Gastroesophageal sphincter (tissue), 4 donors: ENCODE results near the gene GABRA6. TPM values are rescaled to one million over a fixed set of nuclear protein-coding genes. Genes with fewer than 3 reads are reported as not detected.
"Not testable (repeated sequence)": the region's sequence is repeated elsewhere in the genome, so short reads cannot be mapped to it uniquely, and the experiment has no call there.

Experiments used
- ATAC-seq: fragments of 150-250 bp; one replicate; pipeline ENCODE4 v1.9.1; 2016; ENCODE audit warnings: mild to moderate bottlenecking, moderate library complexity
- H3K27ac ChIP-seq, 4 donors: fragments of 200-600 bp; sonication (generic) in 3 of 4; 1 replicate in 3 of 4; 2 replicates in 1 of 4; pipeline ENCODE4 v1.5.1; 2016 to 2019
- H3K27me3 ChIP-seq: fragments of 200-600 bp; sonication (generic); one replicate; pipeline ENCODE4 v1.5.1; 2019
- H3K36me3 ChIP-seq, 2 donors: fragments of 200-600 bp; sonication (generic); one replicate each; pipeline ENCODE4 v1.5.1; 2019; ENCODE audit warnings: control low read depth in 1 of 2
- H3K4me1 ChIP-seq, 3 donors: fragments of 200-600 bp; sonication (generic); 1 replicate in 2 of 3; 2 replicates in 1 of 3; pipeline ENCODE4 v1.5.1; 2016 to 2019; ENCODE audit warnings: control low read depth in 2 of 3
- H3K4me3 ChIP-seq, 2 donors: fragments of 200-600 bp; sonication (generic); one replicate each; pipeline ENCODE4 v1.5.1; 2019; ENCODE audit warnings: mild to moderate bottlenecking in 1 of 2, moderate library complexity in 1 of 2
- H3K9me3 ChIP-seq, 3 donors: fragments of 200-600 bp; sonication (generic); one replicate each; pipeline ENCODE4 v1.5.1; 2017 to 2019; ENCODE audit warnings: control low read depth in 2 of 3
- CTCF ChIP-seq, 4 experiments: fragments of 200-600 bp in 2 of 4; fragments of 450-650 bp in 2 of 4; sonication (generic) in 1 of 4; IDR thresholded peaks; one replicate each; pipeline ENCODE4 v1.5.1; 2017 to 2019; ENCODE audit warnings: antibody characterized with exemption in 4 of 4, mild to moderate bottlenecking in 2 of 4, moderate library complexity in 2 of 4
- EP300 ChIP-seq: sonication (generic); formaldehyde crosslinking; IDR thresholded peaks from one replicate; pipeline ENCODE4 v1.6.1; 2017; ENCODE audit warnings: antibody characterized with exemption, mild to moderate bottlenecking
- POLR2A ChIP-seq, 2 donors: fragments of 450-650 bp; IDR thresholded peaks; one replicate each; pipeline ENCODE4 v1.6.1; 2017; ENCODE audit warnings: antibody characterized with exemption in 2 of 2, mild to moderate bottlenecking in 2 of 2, moderate library complexity in 1 of 2
- POLR2AphosphoS5 ChIP-seq: sonication (generic); formaldehyde crosslinking; IDR thresholded peaks from one replicate; pipeline ENCODE4 v1.6.1; 2017; ENCODE audit warnings: antibody characterized with exemption
- WGBS, 2 donors: methylation state at CpG; one replicate each; pipeline ENCODE4 v1.1.5; 2018; ENCODE audit warnings: low coverage in 1 of 2; 5-methylcytosine and 5-hydroxymethylcytosine counted together
- total RNA-seq, 4 donors: library from RNA; depleted of rRNA; stranded (reverse); fragments of >200 nt; gene quantifications; one replicate each; pipeline ENCODE4 v1.1.0, GENCODE V29; 2016

Gene GABRA6
- total RNA-seq = under 1 TPM in 1 of 4 donors, not detected in 3; 0.23 TPM

- H3K4me3 ChIP-seq = no peak within 1 kb of the TSS
- no peak for ATAC-seq
- no peaks in the 10 kb centered on the region for H3K9me3 ChIP-seq
- H3K4me1 ChIP-seq = no peaks in the 10 kb centered on the region
- no peaks in the 10 kb centered on the region for H3K36me3 ChIP-seq
- TF ChIP-seq CTCF (IDR thresholded peaks at IDR 0.05) (no peak), EP300 (no peak), POLR2AphosphoS5 (no peak), POLR2A (IDR thresholded peaks at IDR 0.05) (no peak)
- no peak within 1 kb of the TSS for H3K27ac ChIP-seq
- no peaks in the 10 kb centered on the region for H3K27me3 ChIP-seq
- WGBS, 2 donors = 62 to 90% methylated on average over 4 of the region's 4 CpGs
Observed at GRCh38 chr5:161685461-161685860, at the start of gene GABRA6. TSS of gene GABRA6 (plus strand) at chr5:161685721. CDS start at chr5:161685990, 269 bp downstream.

DNA sequence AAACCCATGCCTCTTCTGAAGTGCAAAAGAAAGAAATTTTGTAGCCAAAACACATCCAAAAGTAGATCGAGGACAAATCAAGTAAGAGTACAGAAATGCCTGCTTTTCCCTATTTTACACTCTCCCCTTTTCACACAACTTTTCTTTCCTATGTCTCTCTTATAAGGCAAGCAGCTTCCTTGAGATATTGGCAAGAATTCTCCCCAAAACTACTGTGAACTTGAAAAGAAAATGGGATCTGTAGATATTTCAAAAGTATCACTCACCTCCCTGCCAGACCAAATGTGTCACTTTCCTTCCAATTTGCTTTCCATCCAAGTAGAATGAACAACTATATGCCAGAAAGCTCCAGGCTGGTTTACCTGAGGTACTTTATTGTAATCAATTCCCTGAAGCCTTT, 47.9 kb upstream of the GABRA6 start:
- no peaks in the 10 kb centered on the region for H3K36me3 ChIP-seq
- ATAC-seq = no peak
- H3K27ac ChIP-seq = no peak overlapping the region
- H3K27me3 ChIP-seq = no peaks in the 10 kb centered on the region
- H3K4me1 ChIP-seq = no peaks in the 10 kb centered on the region
- H3K9me3 ChIP-seq = no peaks in the 10 kb centered on the region
- no peak for TF ChIP-seq CTCF (IDR thresholded peaks at IDR 0.05)
- no peak for TF ChIP-seq EP300
- no peak for TF ChIP-seq POLR2A (IDR thresholded peaks at IDR 0.05)
- TF ChIP-seq POLR2AphosphoS5 = no peak
- WGBS, 2 donors = 92 to 100% methylated on average over 1 of the region's 1 CpG
- no peak overlapping the region for H3K4me3 ChIP-seq

GRCh38 chr5:161641444-161641843, 44.1 kb upstream of the GABRA6 start:
- Histone ChIP-seq H3K4me3 (no peak overlapping the region), H3K27ac (no peak overlapping the region), H3K4me1 (no peaks in the 10 kb centered on the region), H3K36me3 (no peaks in the 10 kb centered on the region), H3K27me3 (no peaks in the 10 kb centered on the region), H3K9me3 (no peaks in the 10 kb centered on the region)
- WGBS, 2 donors = 56 to 87% methylated on average over 4 of the region's 4 CpGs
- TF ChIP-seq EP300 = no peak
- no peak for TF ChIP-seq POLR2A (IDR thresholded peaks at IDR 0.05)
- TF ChIP-seq POLR2AphosphoS5 = no peak
- TF ChIP-seq CTCF (IDR thresholded peaks at IDR 0.05) = no peak
- no peak for ATAC-seq

DNA sequence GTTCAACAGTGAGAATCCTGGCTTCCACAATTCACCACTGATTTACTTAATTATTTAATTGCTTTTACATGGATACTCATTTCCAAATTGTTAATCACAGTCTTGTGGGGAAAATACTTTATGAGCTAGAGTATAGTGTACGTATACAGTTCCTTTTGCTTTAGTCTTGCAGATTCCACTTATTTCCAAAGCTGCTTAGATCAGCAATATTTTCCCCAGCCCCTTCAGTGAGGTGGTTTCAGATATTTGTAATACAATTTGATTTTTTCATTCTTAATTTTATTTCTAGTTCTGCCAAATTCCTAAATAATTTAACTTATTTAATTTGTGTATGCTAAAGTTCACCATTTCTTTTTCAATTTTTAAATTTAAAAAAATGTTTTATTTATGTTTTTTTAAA, 40.3 kb upstream of the GABRA6 start:
- no peaks in the 10 kb centered on the region for H3K36me3 ChIP-seq
- WGBS, 2 donors = 82 to 96% methylated on average over 1 of the region's 1 CpG
- no peaks in the 10 kb centered on the region for H3K9me3 ChIP-seq
- no peak overlapping the region for H3K4me3 ChIP-seq
- H3K27ac ChIP-seq = no peak overlapping the region
- no peak for TF ChIP-seq EP300
- no peak for TF ChIP-seq CTCF (IDR thresholded peaks at IDR 0.05)
- no peak for TF ChIP-seq POLR2AphosphoS5
- no peak for TF ChIP-seq POLR2A (IDR thresholded peaks at IDR 0.05)
- no peak for ATAC-seq
- no peaks in the 10 kb centered on the region for H3K27me3 ChIP-seq
- H3K4me1 ChIP-seq = no peaks in the 10 kb centered on the region

DNA sequence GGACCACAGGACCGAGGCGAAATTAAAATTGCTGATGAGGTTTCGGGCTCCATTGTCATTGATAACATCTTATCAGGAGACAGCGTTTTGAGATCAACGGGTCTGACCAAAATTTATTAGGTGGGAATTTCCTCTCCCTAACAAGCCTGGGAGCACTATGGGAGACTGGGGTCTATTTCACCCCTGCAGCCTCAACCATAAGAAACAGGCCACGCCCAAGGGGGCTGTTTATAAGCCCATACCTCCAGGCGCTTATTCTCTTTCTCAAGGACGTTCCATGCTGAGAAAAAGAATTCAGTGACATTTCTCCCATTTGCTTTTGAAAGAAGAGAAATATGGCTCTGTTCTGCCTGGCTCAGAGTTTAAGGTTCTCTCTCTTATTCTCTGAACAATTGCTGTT, 33.6 kb upstream of the GABRA6 start:
- H3K27me3 ChIP-seq, H3K36me3 ChIP-seq, H3K27ac ChIP-seq, H3K9me3 ChIP-seq, ATAC-seq, H3K4me3 ChIP-seq, H3K4me1 ChIP-seq: not testable (repeated sequence)
- 67 to 69% methylated on average over 8 of the region's 8 CpGs for WGBS, 2 donors

DNA sequence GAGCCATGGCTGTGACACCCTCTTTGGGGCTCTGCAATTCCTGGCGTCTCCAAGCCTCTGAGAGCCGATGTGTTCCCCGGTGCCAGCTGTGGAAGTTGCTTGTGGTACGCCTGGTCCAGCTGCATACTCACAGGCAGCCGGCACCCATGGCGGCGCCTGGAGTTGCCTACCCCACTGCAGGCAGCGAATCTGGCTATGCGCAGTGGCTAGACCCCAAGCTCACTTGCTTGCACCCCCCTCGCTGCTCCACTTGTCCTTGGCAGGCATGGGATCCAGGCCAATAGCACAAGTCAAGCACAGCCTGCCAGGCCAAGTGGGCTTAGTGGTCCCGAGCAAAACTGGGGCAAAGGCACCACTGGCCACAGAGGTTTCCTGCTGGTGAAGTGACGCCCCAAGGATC, 24.7 kb upstream of the GABRA6 start:
- no peak for ATAC-seq
- Histone ChIP-seq H3K9me3 (no peaks in the 10 kb centered on the region), H3K27ac (no peak overlapping the region), H3K4me1 (no peaks in the 10 kb centered on the region), H3K36me3 (no peaks in the 10 kb centered on the region), H3K4me3 (no peak overlapping the region), H3K27me3 (no peaks in the 10 kb centered on the region)
- TF ChIP-seq POLR2A (IDR thresholded peaks at IDR 0.05) (no peak), EP300 (no peak), POLR2AphosphoS5 (no peak), CTCF (IDR thresholded peaks at IDR 0.05) (no peak)
- 70 to 86% methylated on average over 2 to 6 of the region's 12 CpGs for WGBS, 2 donors
